ENCODE data around the gene MAMDC2.

DNA sequence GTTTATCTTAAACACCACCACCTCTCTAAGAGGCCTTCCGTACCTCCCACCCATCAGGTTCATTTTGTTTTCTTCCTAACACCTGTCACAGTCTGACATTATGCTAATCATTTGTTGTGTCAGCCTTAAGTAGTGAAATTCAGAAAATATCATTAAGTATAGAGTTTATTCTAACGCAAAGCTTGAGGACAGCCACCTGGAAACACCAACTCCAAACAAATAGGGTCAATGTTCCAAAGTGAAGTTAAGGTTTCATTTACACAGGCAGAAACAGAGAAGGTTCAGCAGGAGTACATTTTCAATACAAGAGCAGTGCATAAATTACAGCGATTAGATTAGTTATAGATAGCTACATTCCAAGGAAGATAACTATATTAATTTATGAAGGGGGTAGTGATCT lies 213.9 kb downstream of the MAMDC2 start:
- TF ChIP-seq, protein P1, sequence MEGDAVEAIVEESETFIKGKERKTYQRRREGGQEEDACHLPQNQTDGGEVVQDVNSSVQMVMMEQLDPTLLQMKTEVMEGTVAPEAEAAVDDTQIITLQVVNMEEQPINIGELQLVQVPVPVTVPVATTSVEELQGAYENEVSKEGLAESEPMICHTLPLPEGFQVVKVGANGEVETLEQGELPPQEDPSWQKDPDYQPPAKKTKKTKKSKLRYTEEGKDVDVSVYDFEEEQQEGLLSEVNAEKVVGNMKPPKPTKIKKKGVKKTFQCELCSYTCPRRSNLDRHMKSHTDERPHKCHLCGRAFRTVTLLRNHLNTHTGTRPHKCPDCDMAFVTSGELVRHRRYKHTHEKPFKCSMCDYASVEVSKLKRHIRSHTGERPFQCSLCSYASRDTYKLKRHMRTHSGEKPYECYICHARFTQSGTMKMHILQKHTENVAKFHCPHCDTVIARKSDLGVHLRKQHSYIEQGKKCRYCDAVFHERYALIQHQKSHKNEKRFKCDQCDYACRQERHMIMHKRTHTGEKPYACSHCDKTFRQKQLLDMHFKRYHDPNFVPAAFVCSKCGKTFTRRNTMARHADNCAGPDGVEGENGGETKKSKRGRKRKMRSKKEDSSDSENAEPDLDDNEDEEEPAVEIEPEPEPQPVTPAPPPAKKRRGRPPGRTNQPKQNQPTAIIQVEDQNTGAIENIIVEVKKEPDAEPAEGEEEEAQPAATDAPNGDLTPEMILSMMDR (conservative IDR thresholded peaks at IDR 0.05 in 1 of 2, IDR thresholded peaks at IDR 0.05 in 1 of 2; ENCODE audit: extremely low read depth in 1 of 2, insufficient read depth in 1 of 2, low read depth in 1 of 2, low read length in 2 of 2) = no peak
- no peak for TF ChIP-seq EZH2 (IDR thresholded peaks at IDR 0.05; ENCODE audit: borderline replicate concordance, low read length)

Data from mammary epithelial cell (primary cell).